ENCODE data around the gene ST8SIA1. TPM values are rescaled to one million over a fixed set of nuclear protein-coding genes. Genes with fewer than 3 reads are reported as not detected.

Gene ST8SIA1
- total and polyA plus RNA-seq, 2 of the 8 experiments (the other 6 are each of a cell fraction or from before 2014, with no cell fraction given) = 1.9 to 4.4 TPM

DNA sequence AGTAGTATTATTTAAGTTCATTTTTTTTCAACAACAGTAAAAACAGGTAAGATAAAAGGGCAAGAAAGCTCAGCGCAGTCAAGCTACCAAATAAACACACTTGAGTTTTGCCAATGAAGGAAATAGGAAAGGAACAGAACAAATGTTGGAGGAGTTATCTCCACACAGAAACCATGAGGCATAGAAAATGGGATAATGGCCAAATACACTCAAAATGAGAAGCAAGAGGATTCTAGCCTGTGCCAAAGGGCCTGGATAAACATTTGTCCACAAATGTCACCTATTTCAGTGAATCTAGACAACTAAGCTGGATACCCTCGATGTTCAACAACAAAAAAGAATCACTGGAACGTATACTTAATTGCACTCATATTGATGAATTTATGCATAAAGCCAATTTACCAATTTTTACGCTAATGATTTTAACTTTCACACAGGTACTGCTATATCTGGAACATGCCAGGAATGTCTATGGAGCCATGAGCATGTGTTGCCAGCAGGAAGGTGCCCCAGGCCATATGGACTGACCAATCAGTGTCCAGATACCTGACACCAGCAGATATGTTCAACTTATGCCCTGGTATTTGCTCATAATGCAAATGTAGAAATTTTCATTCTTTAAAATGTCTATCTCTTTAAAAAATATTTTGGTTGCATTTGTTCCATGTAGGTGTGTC lies 21.1 kb downstream of the ST8SIA1 start (continued):
- TF ChIP-seq NANOG (IDR thresholded peaks at IDR 0.05; ENCODE audit: insufficient read depth, low read depth, low read length, poor library complexity, severe bottlenecking) (no peak), JUND (IDR thresholded peaks at IDR 0.05; ENCODE audit: low read length) (no peak), EP300 (IDR thresholded peaks at IDR 0.05; ENCODE audit: borderline replicate concordance in 1 of 2, low read depth in 2 of 2, low read length in 2 of 2) (no peak)
